Liver (tissue), 9 donors: ENCODE measurements around the gene GRIN3B. TPM values are rescaled to one million over a fixed set of nuclear protein-coding genes. Genes with fewer than 3 reads are reported as not detected.

Experiments used
- DNase-seq: peaks from one replicate; pipeline ENCODE4 v3.0.0-alpha.2; 2017; ENCODE audit warnings: low spot score
- H3K27ac ChIP-seq, 2 donors: one replicate each; pipeline ENCODE4 v1.7.0; 2013; ENCODE audit warnings: inconsistent platforms in 2 of 2, low read length in 2 of 2, control low read depth in 1 of 2, low read depth in 1 of 2, mild to moderate bottlenecking in 1 of 2
- H3K27me3 ChIP-seq, 4 donors: one replicate each; pipeline versions ENCODE4 v1.6.1 to v1.7.0; 2013; ENCODE audit warnings: low read length in 3 of 4, inconsistent platforms in 1 of 4, mild to moderate bottlenecking in 1 of 4, moderate library complexity in 1 of 4; ENCODE audit not compliant: control insufficient read depth in 4 of 4, insufficient read depth in 4 of 4
- H3K36me3 ChIP-seq, 4 donors: one replicate each; pipeline versions ENCODE4 v1.6.1 to v1.7.0; 2013; ENCODE audit warnings: low read length in 3 of 4, mild to moderate bottlenecking in 3 of 4, low read depth in 1 of 4, moderate library complexity in 1 of 4; ENCODE audit not compliant: control insufficient read depth in 4 of 4, insufficient read depth in 3 of 4
- H3K4me1 ChIP-seq, 4 donors: one replicate each; pipeline versions ENCODE4 v1.6.1 to v1.7.0; 2013; ENCODE audit warnings: low read length in 3 of 4, mild to moderate bottlenecking in 3 of 4, moderate library complexity in 1 of 4; ENCODE audit not compliant: control insufficient read depth in 4 of 4, insufficient read depth in 4 of 4
- H3K4me3 ChIP-seq, 3 donors: one replicate each; pipeline versions ENCODE4 v1.6.1 to v1.7.0; 2013; ENCODE audit warnings: low read length in 3 of 3, control low read depth in 1 of 3, low read depth in 1 of 3, mild to moderate bottlenecking in 1 of 3
- H3K9ac ChIP-seq, 2 donors: one replicate each; pipeline ENCODE4 v1.7.0; 2013; ENCODE audit warnings: low read length in 2 of 2, mild to moderate bottlenecking in 2 of 2, moderate library complexity in 2 of 2, control low read depth in 1 of 2, low read depth in 1 of 2
- H3K9me3 ChIP-seq, 4 donors: one replicate each; pipeline versions ENCODE4 v1.6.1 to v1.7.0; 2013; ENCODE audit warnings: low read length in 3 of 4; ENCODE audit not compliant: control insufficient read depth in 4 of 4
- ATF3 ChIP-seq: IDR thresholded peaks from 2 replicates; pipeline ENCODE4 v1.6.1; 2016; ENCODE audit warnings: antibody characterized with exemption
- CTCF ChIP-seq: fragments of 150-350 bp; IDR thresholded peaks from 2 replicates; pipeline ENCODE4 v1.5.1; 2017; ENCODE audit warnings: improper control_type of control experiment, low read depth, low read length; ENCODE audit not compliant: missing input control
- EGR1 ChIP-seq, 2 donors: IDR thresholded peaks; 2 replicates each; pipeline ENCODE4 v1.6.1; 2016 to 2018; ENCODE audit warnings: antibody characterized with exemption in 2 of 2, low read depth in 2 of 2
- FOXA1 ChIP-seq: IDR thresholded peaks from 2 replicates; pipeline ENCODE4 v1.6.1; 2016; ENCODE audit warnings: antibody characterized with exemption
- FOXA2 ChIP-seq: IDR thresholded peaks from 2 replicates; pipeline ENCODE4 v1.6.1; 2016; ENCODE audit warnings: antibody characterized with exemption
- GABPA ChIP-seq, 2 donors: IDR thresholded peaks in 1 of 2; conservative IDR thresholded peaks in 1 of 2; 2 replicates each; pipeline ENCODE4 v1.6.1; 2016; ENCODE audit warnings: antibody characterized with exemption in 2 of 2, mild to moderate bottlenecking in 1 of 2, moderate library complexity in 1 of 2
- HNF4A ChIP-seq, 2 donors: conservative IDR thresholded peaks; 2 replicates each; pipeline ENCODE4 v1.6.1; 2016; ENCODE audit warnings: antibody characterized with exemption in 2 of 2, mild to moderate bottlenecking in 2 of 2
- HNF4G ChIP-seq: IDR thresholded peaks from 2 replicates; pipeline ENCODE4 v1.6.1; 2016; ENCODE audit warnings: antibody characterized with exemption
- JUND ChIP-seq, 2 donors: IDR thresholded peaks; 2 replicates each; pipeline ENCODE4 v1.6.1; 2016; ENCODE audit warnings: antibody characterized with exemption in 2 of 2
- NR2F2 ChIP-seq: IDR thresholded peaks from 2 replicates; pipeline ENCODE4 v1.6.1; 2016; ENCODE audit warnings: antibody characterized with exemption
- RAD21 ChIP-seq, 2 donors: IDR thresholded peaks; 2 replicates each; pipeline ENCODE4 v1.6.1; 2016; ENCODE audit warnings: antibody characterized with exemption in 2 of 2, mild to moderate bottlenecking in 2 of 2
- REST ChIP-seq: IDR thresholded peaks from 2 replicates; pipeline ENCODE4 v1.6.1; 2016; ENCODE audit warnings: antibody characterized with exemption, mild to moderate bottlenecking
- RXRA ChIP-seq, 2 donors: IDR thresholded peaks; 2 replicates each; pipeline ENCODE4 v1.6.1; 2017 to 2018; ENCODE audit warnings: antibody characterized with exemption in 2 of 2, mild to moderate bottlenecking in 1 of 2
- SP1 ChIP-seq: IDR thresholded peaks from 2 replicates; pipeline ENCODE4 v1.6.1; 2018; ENCODE audit warnings: antibody characterized with exemption, mild to moderate bottlenecking
- TAF1 ChIP-seq: conservative IDR thresholded peaks from 2 replicates; pipeline ENCODE4 v1.6.1; 2016; ENCODE audit warnings: antibody characterized with exemption, mild to moderate bottlenecking
- YY1 ChIP-seq: IDR thresholded peaks from 2 replicates; pipeline ENCODE4 v1.6.1; 2016; ENCODE audit warnings: antibody characterized with exemption, mild to moderate bottlenecking
- ZBTB33 ChIP-seq: IDR thresholded peaks from 2 replicates; pipeline ENCODE4 v1.6.1; 2016; ENCODE audit warnings: antibody characterized with exemption
- WGBS: extraction: QIAGEN DNeasy Blood & Tissue Kit; methylation state at CpG from one replicate; pipeline ENCODE4 v1.1.7; 2013; 5-methylcytosine and 5-hydroxymethylcytosine counted together
- polyA plus RNA-seq, 2 donors: library from polyadenylated mRNA; stranded (reverse) in 1 of 2; unstranded in 1 of 2; fragments of 200-250 nt in 1 of 2; fragments of >200 nt in 1 of 2; fragmentation: Nextera tagmentation in 1 of 2; extraction: Ambion mirVana in 1 of 2; gene quantifications; one replicate each; pipeline versions ENCODE4 v1.2.1 to v1.2.3, GENCODE V29; 2013 to 2015
- total RNA-seq, 2 donors: library from RNA; depleted of rRNA; stranded (reverse); fragments of >200 nt; gene quantifications; one replicate each; pipeline ENCODE4 v1.2.3, GENCODE V29; 2014
- donor health status: healthy.
- donor health status: healthy.
- donor health status: healthy.
- donor health status: healthy.
- donor health status: healthy.

Gene GRIN3B
- total RNA-seq: under 1 TPM in 1 of 2 donors, not detected in 1; 0.05 TPM
- not detected for polyA plus RNA-seq

- H3K27ac ChIP-seq: no peak within 1 kb of the TSS
- no peaks in the 10 kb centered on the region for H3K36me3 ChIP-seq
- H3K9me3 ChIP-seq: no peaks in the 10 kb centered on the region
- H3K4me1 ChIP-seq: peaks cover 11 to 25% (median 18%) of the 10 kb centered on the region in 4 donors
- TF ChIP-seq RAD21 (IDR thresholded peaks at IDR 0.05) (peak in 1 of 2 donors; percentile 50), CTCF (peak; percentile 25), TAF1 (no peak)
- H3K4me3 ChIP-seq: peak within 1 kb of the TSS in 1 of 3 donors; percentile 26
- H3K27me3 ChIP-seq: peaks cover 0 to 4% (median 3%) of the 10 kb centered on the region in 4 donors
- 4% methylated on average over 43 of the region's 43 CpGs for WGBS
- peak; percentile 61 for DNase-seq
- H3K9ac ChIP-seq: no peak within 1 kb of the TSS
These were observed at the start of gene GRIN3B for GRCh38 chr19:1000095-1000494. Gene GRIN3B (plus strand): TSS chr19:1000419. CDS start chr19:1000438, 19 bp downstream.

GRCh38 chr19:952049-952679 is 48.1 kb upstream of the GRIN3B start:
- 74% methylated on average over 14 of the region's 14 CpGs for WGBS
- TF ChIP-seq YY1 (no peak), CTCF (no peak), RAD21 (IDR thresholded peaks at IDR 0.05) (no peak), FOXA1 (no peak), ATF3 (no peak), HNF4G (no peak), EGR1 (IDR thresholded peaks at IDR 0.05; ENCODE audit: low read depth in 2 of 2) (no peak), JUND (IDR thresholded peaks at IDR 0.05) (no peak), ZBTB33 (no peak), TAF1 (no peak), GABPA (IDR thresholded peaks at IDR 0.05 in 1 of 2, conservative IDR thresholded peaks at IDR 0.05 in 1 of 2) (no peak), REST (no peak), RXRA (IDR thresholded peaks at IDR 0.05) (no peak), NR2F2 (no peak), FOXA2 (no peak), HNF4A (conservative IDR thresholded peaks at IDR 0.05) (no peak), SP1 (no peak)
- H3K27ac ChIP-seq: no peak overlapping the region
- H3K4me1 ChIP-seq: peaks cover 3 to 7% (median 4%) of the 10 kb centered on the region in 4 donors
- peaks cover 0 to 2% (median 0%) of the 10 kb centered on the region in 4 donors for H3K36me3 ChIP-seq
- H3K9ac ChIP-seq: no peak overlapping the region
- H3K4me3 ChIP-seq: no peak overlapping the region
- H3K9me3 ChIP-seq: no peaks in the 10 kb centered on the region
- no peaks in the 10 kb centered on the region for H3K27me3 ChIP-seq
- no peak for DNase-seq
